GM04503 (cell line): ENCODE data around the gene CDC16.
A peak's percentile ranks its signal among the peaks of the same experiment; 100 is the strongest.
"Not testable (repeated sequence)": the region's sequence is repeated elsewhere in the genome, so short reads cannot be mapped to it uniquely, and the experiment has no call there.

Source experiments
- DNase-seq: peaks from one replicate; pipeline ENCODE4 v3.0.0-alpha.2; 2012; ENCODE audit warnings: low read depth

CDC16 gene

GRCh38 chr13:114228176-114228575, 6.5 kb upstream of the CDC16 start:
- no peak for DNase-seq

DNA sequence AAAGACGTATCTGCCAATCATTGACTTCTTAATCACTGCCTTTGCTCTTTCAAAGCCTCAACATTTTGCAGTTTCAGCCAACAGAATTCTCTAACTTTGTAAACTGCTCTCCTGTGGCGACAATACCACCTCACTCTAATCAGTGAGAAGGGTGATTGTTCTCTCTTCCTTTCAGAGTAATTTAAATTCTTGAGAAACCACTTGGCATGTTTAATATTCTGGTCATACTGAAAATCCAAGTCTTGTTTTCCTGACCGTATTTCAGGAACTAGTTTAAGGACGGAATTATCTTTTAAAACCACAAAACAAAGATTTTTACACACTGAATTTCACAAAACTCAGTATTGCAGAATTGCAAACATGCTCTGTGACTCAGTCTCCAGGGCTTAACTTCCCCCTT, 5.2 kb upstream of the CDC16 start:
- no peak for DNase-seq

DNA sequence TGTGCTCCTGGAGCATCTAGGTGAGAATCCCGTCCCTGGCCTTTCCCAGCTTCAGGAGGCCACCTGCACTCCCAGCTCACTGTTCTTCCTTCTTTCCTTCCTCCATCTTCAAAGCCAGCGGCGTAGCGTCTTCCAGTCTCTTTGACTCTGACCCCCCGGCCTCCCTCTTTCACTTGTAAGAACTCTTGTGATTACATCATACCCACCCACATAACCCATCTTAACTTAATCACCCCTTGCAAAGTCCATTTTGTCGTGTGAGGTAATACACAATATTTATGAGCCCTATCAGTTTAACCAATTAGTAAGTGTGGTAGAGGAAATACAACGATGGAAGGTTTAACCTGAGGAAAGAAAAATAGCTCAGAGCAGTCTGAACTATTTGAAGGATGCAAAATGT, 4.6 kb upstream of the CDC16 start:
- no peak for DNase-seq

- DNase-seq, result no peak
These were observed 4.1 kb upstream of the CDC16 start for GRCh38 chr13:114230575-114230974.

- no peak for DNase-seq
These were observed 2.8 kb upstream of the CDC16 start for GRCh38 chr13:114231886-114232285.

GRCh38 chr13:114234266-114234644, 442 bp upstream of the CDC16 start:
- DNase-seq, result no peak

GRCh38 chr13:114235697-114236096, 1.0 kb downstream of the CDC16 start:
- no peak for DNase-seq

DNA sequence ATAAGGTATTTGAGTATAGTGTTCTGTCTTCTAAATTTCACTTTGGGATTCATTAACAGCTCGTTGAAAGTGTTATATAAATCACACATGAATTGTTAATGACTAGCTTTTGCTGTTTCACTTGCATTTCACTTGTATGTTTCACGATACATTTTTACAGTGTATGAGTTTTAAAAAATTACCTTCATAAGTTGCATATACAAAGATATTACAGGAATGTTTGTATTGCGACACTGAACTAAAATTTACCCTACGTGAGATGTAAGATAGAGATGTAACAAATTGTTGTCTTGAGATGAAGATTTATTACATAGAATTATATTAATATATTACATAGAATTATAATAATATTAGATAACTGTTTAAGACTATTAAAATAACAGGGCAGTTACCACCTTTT, 1.5 kb downstream of the CDC16 start:
- no peak for DNase-seq

DNA sequence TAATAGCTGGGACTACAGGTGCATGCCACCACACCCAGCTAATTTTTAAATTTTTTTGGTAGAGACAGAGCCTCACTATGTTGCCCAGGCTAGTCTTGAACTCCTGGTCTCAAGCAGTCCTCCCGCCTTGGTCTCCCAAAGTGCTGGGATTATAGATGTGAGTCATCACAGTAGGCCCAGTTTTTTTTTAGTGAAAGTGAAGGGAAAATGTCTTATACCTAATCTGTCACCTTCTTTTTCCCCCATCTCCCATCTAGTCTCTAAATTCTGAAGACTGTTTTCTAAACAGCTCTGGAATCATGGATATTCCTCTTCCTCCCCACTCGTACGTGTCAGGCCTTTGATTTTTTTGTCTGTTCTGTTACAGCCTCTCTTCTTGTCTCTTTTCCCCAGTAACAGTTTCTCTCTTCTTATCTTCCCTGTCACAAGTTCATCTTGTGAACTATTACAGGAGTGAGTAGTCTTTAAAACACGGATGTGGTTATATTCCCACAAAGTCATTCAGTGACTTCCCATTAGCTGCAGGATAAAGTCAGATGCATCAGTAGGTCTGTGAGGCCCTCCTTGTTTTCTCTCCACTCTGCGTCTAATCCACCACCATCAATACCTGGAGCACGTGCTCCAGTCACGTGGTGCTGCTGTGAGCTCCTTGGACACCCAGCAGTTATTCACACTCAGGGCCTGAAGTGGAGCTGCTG, 2.9 kb downstream of the CDC16 start:
- no peak for DNase-seq

DNA sequence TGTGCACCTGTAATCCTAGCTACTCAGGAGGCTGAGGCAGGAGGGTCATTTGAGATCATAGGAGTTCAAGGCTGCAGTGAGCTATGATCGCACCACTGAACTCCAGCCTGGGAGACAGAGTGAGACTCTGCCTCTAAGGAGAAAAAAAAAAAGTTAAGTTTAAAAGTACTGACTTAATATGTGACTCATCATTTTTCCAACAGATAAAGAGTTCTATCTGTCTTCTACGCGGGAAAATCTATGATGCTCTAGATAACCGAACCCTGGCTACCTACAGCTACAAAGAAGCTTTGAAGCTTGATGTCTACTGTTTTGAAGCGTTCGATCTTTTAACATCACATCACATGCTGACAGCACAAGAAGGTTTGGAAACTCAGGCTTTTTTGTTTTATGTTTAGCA, 7.2 kb downstream of the CDC16 start:
- DNase-seq, result no peak

- no peak for DNase-seq
These were observed 9.3 kb downstream of the CDC16 start for GRCh38 chr13:114243971-114244370.

GRCh38 chr13:114244637-114245036, 9.9 kb downstream of the CDC16 start:
- no peak for DNase-seq

GRCh38 chr13:114248011-114248410, 13.3 kb downstream of the CDC16 start:
- DNase-seq, result peak; percentile 68

DNA sequence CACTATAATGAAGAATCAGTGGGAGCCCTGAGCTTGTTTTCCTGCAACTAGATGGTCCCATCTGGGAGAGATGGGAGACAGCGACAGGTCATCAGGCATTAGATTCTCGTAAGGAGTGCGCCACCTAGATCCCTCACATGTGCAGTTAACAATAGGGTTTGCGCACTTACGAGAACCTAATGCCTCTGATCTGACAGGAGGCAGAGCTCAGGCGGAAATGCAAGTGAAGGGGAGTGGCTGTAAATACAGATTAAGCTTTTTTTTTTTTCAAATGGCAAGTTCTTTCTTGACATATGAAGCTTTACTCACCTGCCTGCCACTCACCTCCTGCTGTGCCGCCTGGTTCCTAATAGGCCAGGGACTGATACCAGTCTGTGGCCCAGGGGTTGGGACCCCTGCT, 14.4 kb downstream of the CDC16 start:
- DNase-seq, result no peak

- DNase-seq, result not testable (repeated sequence)
These were observed 17.1 kb downstream of the CDC16 start for GRCh38 chr13:114251639-114252440.

DNA sequence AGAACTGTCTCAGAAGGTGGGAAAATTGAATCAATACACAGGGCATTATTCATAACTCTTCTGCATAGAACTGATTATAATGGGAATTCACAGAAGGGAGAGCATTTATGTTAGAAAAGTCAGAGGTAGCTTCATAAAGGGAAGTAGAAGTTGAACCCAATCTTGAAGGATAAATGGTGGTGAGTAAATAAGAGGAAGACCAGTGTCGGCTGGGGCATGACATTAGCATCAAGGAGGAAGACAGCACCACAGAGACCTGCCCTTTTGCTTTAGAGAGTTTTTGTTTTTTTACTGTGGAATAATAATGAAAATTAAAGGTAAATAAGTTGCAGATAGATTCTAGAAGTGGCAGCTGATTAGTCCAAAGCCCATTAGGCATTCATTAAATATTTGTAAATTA, 21.9 kb downstream of the CDC16 start:
- DNase-seq, result no peak

DNA sequence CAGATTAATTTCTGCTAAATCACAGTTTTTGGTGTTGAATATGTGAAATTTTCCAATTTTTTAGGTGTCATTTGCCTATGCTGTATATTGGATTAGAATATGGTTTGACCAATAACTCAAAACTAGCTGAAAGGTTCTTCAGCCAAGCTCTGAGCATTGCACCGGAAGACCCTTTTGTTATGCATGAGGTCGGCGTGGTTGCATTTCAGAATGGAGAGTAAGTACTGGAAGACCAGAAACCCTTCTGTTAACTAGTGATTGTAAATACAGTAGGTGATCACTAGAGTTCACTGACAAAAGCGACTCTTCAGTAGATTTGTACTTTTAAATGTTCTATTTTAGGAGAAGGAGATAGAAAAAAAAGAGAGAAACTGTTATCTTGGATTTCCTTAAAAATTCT, 22.3 kb downstream of the CDC16 start:
- no peak for DNase-seq

- no peak for DNase-seq
These were observed 23.9 kb downstream of the CDC16 start for GRCh38 chr13:114258589-114258988.

- DNase-seq, result no peak
These were observed 24.7 kb downstream of the CDC16 start for GRCh38 chr13:114259374-114259773.

DNA sequence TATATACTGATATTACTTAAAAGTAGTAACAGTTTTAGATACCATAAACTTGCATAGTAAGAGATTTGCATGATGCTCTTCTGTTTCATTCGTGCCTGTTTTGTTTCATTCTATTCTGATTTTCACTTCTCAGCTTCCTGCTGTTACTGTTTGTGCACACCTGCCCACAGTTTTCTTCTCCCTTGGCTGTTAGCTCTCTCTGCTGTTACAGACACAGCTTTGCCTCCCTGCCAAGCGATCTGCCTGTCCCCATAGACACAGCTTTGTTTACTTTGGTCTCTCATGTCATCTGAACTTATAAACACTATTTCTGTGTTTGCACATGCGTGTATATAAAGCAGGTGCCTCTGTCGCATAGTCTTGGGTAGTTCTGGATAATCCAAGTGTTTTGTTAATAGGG, 25.3 kb downstream of the CDC16 start:
- no peak for DNase-seq

GRCh38 chr13:114260814-114261213, 26.1 kb downstream of the CDC16 start:
- DNase-seq, result no peak

DNA sequence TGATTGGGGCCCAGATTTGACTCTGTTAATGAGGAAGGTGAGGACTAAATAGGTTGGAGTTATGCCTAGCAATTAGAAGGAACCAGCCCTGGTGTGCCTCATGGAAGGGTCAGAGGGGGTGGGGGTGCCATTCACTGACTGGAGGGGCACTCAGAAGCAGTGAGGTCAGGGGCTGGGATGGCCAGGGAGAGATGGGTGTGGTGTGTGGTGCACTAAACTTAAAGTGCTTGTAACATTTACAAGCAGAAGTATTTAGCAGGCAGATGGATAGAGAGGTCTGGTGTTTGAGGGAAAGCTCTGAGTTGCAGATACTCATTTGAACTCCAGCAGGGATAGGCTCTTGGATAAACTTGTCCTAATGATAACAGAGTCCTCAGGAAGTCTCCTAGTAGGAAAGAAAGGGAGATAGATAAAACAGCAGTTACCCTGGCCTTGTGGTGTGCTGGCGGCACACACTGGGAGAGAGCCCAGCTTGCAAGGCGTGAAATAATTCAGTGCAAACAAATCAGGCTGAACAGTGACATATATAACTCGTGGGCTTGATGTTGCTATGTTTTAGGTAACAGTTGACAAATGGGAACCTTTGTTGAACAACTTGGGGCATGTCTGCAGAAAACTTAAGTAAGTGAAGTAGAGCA, 26.8 kb downstream of the CDC16 start:
- DNase-seq, result no peak

GRCh38 chr13:114263578-114263977, 28.9 kb downstream of the CDC16 start:
- DNase-seq, result no peak
